ENCODE measurements around the gene ZSCAN12.

ZSCAN12 gene

GRCh38 chr6:28343898-28344677 lies 55.5 kb downstream of the ZSCAN12 start:
- no peak overlapping the region for H3K4me3 ChIP-seq (ENCODE audit: low read depth, low read length)
- H2AFZ ChIP-seq (ENCODE audit: low read length, unreplicated experiment) = no peak overlapping the region
- no peaks in the 10 kb centered on the region for H3K4me1 ChIP-seq (ENCODE audit: control insufficient read depth, insufficient read depth, low read length, unreplicated experiment)

GRCh38 chr6:28340310-28341095 lies 59.0 kb downstream of the ZSCAN12 start:
- peaks cover 38% of the 10 kb centered on the region for H3K27me3 ChIP-seq (ENCODE audit: insufficient read depth, low read length)
- H3K4me1 ChIP-seq (ENCODE audit: control insufficient read depth, insufficient read depth, low read length, unreplicated experiment) = peaks cover 7% of the 10 kb centered on the region
- H3K27ac ChIP-seq (ENCODE audit: low read depth, low read length) = no peak overlapping the region
- H3K79me2 ChIP-seq (ENCODE audit: control insufficient read depth, insufficient read depth, low read length, unreplicated experiment) = no peaks in the 10 kb centered on the region
- H2AFZ ChIP-seq (ENCODE audit: low read length, unreplicated experiment) = no peak overlapping the region
- no peak overlapping the region for H3K4me3 ChIP-seq (ENCODE audit: low read depth, low read length)
- no peaks in the 10 kb centered on the region for H3K36me3 ChIP-seq (ENCODE audit: insufficient read depth, low read length)

More at GRCh38 chr6:28343898-28344677, 55.5 kb downstream of the ZSCAN12 start:
- Histone ChIP-seq H3K36me3 (ENCODE audit: insufficient read depth, low read length) (no peaks in the 10 kb centered on the region), H3K27ac (ENCODE audit: low read depth, low read length) (no peak overlapping the region), H3K79me2 (ENCODE audit: control insufficient read depth, insufficient read depth, low read length, unreplicated experiment) (no peaks in the 10 kb centered on the region), H3K27me3 (ENCODE audit: insufficient read depth, low read length) (peaks cover 66% of the 10 kb centered on the region)

GRCh38 chr6:28337121-28337520 lies 62.4 kb downstream of the ZSCAN12 start:
- Histone ChIP-seq H3K36me3 (ENCODE audit: insufficient read depth, low read length) (no peaks in the 10 kb centered on the region), H3K27me3 (ENCODE audit: insufficient read depth, low read length) (peaks cover 13% of the 10 kb centered on the region), H3K4me1 (ENCODE audit: control insufficient read depth, insufficient read depth, low read length, unreplicated experiment) (peaks cover 7% of the 10 kb centered on the region), H3K4me3 (ENCODE audit: low read depth, low read length) (peak overlapping the region; percentile 83), H3K27ac (ENCODE audit: low read depth, low read length) (no peak overlapping the region), H3K79me2 (ENCODE audit: control insufficient read depth, insufficient read depth, low read length, unreplicated experiment) (no peaks in the 10 kb centered on the region), H2AFZ (ENCODE audit: low read length, unreplicated experiment) (peak overlapping the region; percentile 70)

- peaks cover 11% of the 10 kb centered on the region for H3K27me3 ChIP-seq (ENCODE audit: insufficient read depth, low read length)
- peak overlapping the region; percentile 70 for H2AFZ ChIP-seq (ENCODE audit: low read length, unreplicated experiment)
- peaks cover 7% of the 10 kb centered on the region for H3K4me1 ChIP-seq (ENCODE audit: control insufficient read depth, insufficient read depth, low read length, unreplicated experiment)
- H3K79me2 ChIP-seq (ENCODE audit: control insufficient read depth, insufficient read depth, low read length, unreplicated experiment) = no peaks in the 10 kb centered on the region
- H3K36me3 ChIP-seq (ENCODE audit: insufficient read depth, low read length) = no peaks in the 10 kb centered on the region
- peak overlapping the region; percentile 83 for H3K4me3 ChIP-seq (ENCODE audit: low read depth, low read length)
- peak overlapping the region; percentile 16; the same call in 1 of the 2 replicates for H3K27ac ChIP-seq (ENCODE audit: low read depth, low read length)
Observed at GRCh38 chr6:28336284-28337120, 63.0 kb downstream of the ZSCAN12 start.

GRCh38 chr6:28335564-28336283 lies 63.8 kb downstream of the ZSCAN12 start, which contains the start of gene ZSCAN31:
TSS of gene ZSCAN31 (minus strand) at chr6:28336148. CDS start at chr6:28329683, 6,465 bp downstream.
- Histone ChIP-seq H3K4me1 (ENCODE audit: control insufficient read depth, insufficient read depth, low read length, unreplicated experiment) (peaks cover 7% of the 10 kb centered on the region), H3K79me2 (ENCODE audit: control insufficient read depth, insufficient read depth, low read length, unreplicated experiment) (no peaks in the 10 kb centered on the region), H3K27me3 (ENCODE audit: insufficient read depth, low read length) (peaks cover 3% of the 10 kb centered on the region), H3K27ac (ENCODE audit: low read depth, low read length) (peak within 1 kb of the TSS; percentile 69), H3K4me3 (ENCODE audit: low read depth, low read length) (peak within 1 kb of the TSS; percentile 83), H3K36me3 (ENCODE audit: insufficient read depth, low read length) (no peaks in the 10 kb centered on the region), H2AFZ (ENCODE audit: low read length, unreplicated experiment) (peak within 1 kb of the TSS; percentile 76)

- no peaks in the 10 kb centered on the region for H3K79me2 ChIP-seq (ENCODE audit: control insufficient read depth, insufficient read depth, low read length, unreplicated experiment)
- peaks cover 7% of the 10 kb centered on the region for H3K4me1 ChIP-seq (ENCODE audit: control insufficient read depth, insufficient read depth, low read length, unreplicated experiment)
- H3K36me3 ChIP-seq (ENCODE audit: insufficient read depth, low read length) = no peaks in the 10 kb centered on the region
- H2AFZ ChIP-seq (ENCODE audit: low read length, unreplicated experiment) = no peak overlapping the region
- H3K4me3 ChIP-seq (ENCODE audit: low read depth, low read length) = peak overlapping the region; percentile 83
- H3K27ac ChIP-seq (ENCODE audit: low read depth, low read length) = no peak overlapping the region
- H3K27me3 ChIP-seq (ENCODE audit: insufficient read depth, low read length) = no peaks in the 10 kb centered on the region
Observed at GRCh38 chr6:28335040-28335563, 64.4 kb downstream of the ZSCAN12 start.

- H3K4me3 ChIP-seq (ENCODE audit: low read depth, low read length) = no peak overlapping the region
Observed at GRCh38 chr6:28334286-28335039, 65.1 kb downstream of the ZSCAN12 start.

GRCh38 chr6:28333599-28334018 lies 65.9 kb downstream of the ZSCAN12 start:
- Histone ChIP-seq H3K4me3 (ENCODE audit: low read depth, low read length) (no peak overlapping the region), H2AFZ (ENCODE audit: low read length, unreplicated experiment) (no peak overlapping the region), H3K36me3 (ENCODE audit: insufficient read depth, low read length) (no peaks in the 10 kb centered on the region), H3K79me2 (ENCODE audit: control insufficient read depth, insufficient read depth, low read length, unreplicated experiment) (no peaks in the 10 kb centered on the region), H3K27ac (ENCODE audit: low read depth, low read length) (no peak overlapping the region), H3K4me1 (ENCODE audit: control insufficient read depth, insufficient read depth, low read length, unreplicated experiment) (peaks cover 7% of the 10 kb centered on the region), H3K27me3 (ENCODE audit: insufficient read depth, low read length) (no peaks in the 10 kb centered on the region)

More at GRCh38 chr6:28334286-28335039, 65.1 kb downstream of the ZSCAN12 start:
- H3K4me1 ChIP-seq (ENCODE audit: control insufficient read depth, insufficient read depth, low read length, unreplicated experiment) = peaks cover 7% of the 10 kb centered on the region
- no peak overlapping the region for H3K27ac ChIP-seq (ENCODE audit: low read depth, low read length)
- H3K36me3 ChIP-seq (ENCODE audit: insufficient read depth, low read length) = no peaks in the 10 kb centered on the region
- H2AFZ ChIP-seq (ENCODE audit: low read length, unreplicated experiment) = no peak overlapping the region
- no peaks in the 10 kb centered on the region for H3K27me3 ChIP-seq (ENCODE audit: insufficient read depth, low read length)
- H3K79me2 ChIP-seq (ENCODE audit: control insufficient read depth, insufficient read depth, low read length, unreplicated experiment) = no peaks in the 10 kb centered on the region

GRCh38 chr6:28333047-28333446 lies 66.5 kb downstream of the ZSCAN12 start:
- Histone ChIP-seq H3K27ac (ENCODE audit: low read depth, low read length) (no peak overlapping the region), H2AFZ (ENCODE audit: low read length, unreplicated experiment) (no peak overlapping the region), H3K79me2 (ENCODE audit: control insufficient read depth, insufficient read depth, low read length, unreplicated experiment) (no peaks in the 10 kb centered on the region), H3K36me3 (ENCODE audit: insufficient read depth, low read length) (no peaks in the 10 kb centered on the region), H3K4me1 (ENCODE audit: control insufficient read depth, insufficient read depth, low read length, unreplicated experiment) (peaks cover 7% of the 10 kb centered on the region), H3K27me3 (ENCODE audit: insufficient read depth, low read length) (no peaks in the 10 kb centered on the region), H3K4me3 (ENCODE audit: low read depth, low read length) (no peak overlapping the region)
